ENCODE results near the gene TMEM130.

TMEM130 gene

GRCh38 chr7:98807068-98808048 lies 62.5 kb downstream of the TMEM130 start:
- no peak for DNase-seq (ENCODE audit: low read depth)

GRCh38 chr7:98805956-98806838 lies 63.6 kb downstream of the TMEM130 start:
- DNase-seq (ENCODE audit: low read depth): no peak

- DNase-seq (ENCODE audit: low read depth): no peak
Observed at GRCh38 chr7:98802781-98803110, 67.1 kb downstream of the TMEM130 start.

GRCh38 chr7:98802088-98802780 lies 67.6 kb downstream of the TMEM130 start:
- DNase-seq (ENCODE audit: low read depth): no peak

GRCh38 chr7:98800996-98801395 lies 68.8 kb downstream of the TMEM130 start:
- no peak for DNase-seq (ENCODE audit: low read depth)

GRCh38 chr7:98797150-98797549 lies 72.7 kb downstream of the TMEM130 start:
- DNase-seq (ENCODE audit: low read depth): no peak
